ENCODE measurements around the gene STAB1.

GRCh38 chr3:52488746-52489145 is 6.4 kb upstream of the STAB1 start:
- TF ChIP-seq CTCF (IDR thresholded peaks at IDR 0.05; ENCODE audit: poor library complexity) (no peak), EZH2 (IDR thresholded peaks at IDR 0.05; ENCODE audit: borderline replicate concordance) (no peak), EZH2phosphoT487 (IDR thresholded peaks at IDR 0.05; ENCODE audit: low read depth, severe bottlenecking, unreplicated experiment) (no peak)
